ENCODE measurements around the gene JARID2.

Gene JARID2

DNA sequence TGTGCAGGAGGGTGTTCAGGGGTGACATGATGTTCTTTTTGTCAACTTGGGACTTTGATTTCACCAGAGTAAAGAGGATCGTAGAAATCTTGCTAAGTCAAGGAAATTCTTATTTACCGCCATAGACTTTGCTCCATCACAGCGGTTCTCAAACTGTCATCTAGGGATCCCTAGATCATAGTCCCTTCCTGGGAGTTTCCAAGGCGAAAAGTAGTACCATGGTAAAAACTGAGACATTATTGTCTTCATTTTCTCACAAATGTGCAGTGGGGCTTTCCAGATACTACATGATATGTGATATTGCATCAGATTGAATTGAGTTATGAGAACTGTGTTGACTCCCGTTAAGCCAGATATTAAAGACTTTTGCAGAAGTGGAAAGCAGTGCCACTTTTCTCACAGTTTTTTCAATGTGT is 79.7 kb downstream of the JARID2 start:
- H3K9me3 ChIP-seq (replicated peaks in 1 of 11) = peaks cover 0 to 10% (median 0%) of the 10 kb centered on the region in 11 experiments; a peak in 2 of 22 replicates
- H3K27me3 ChIP-seq = no peaks in the 10 kb centered on the region
- H3K4me3 ChIP-seq = no peak overlapping the region
- no peak for TF ChIP-seq Cebpa-rat (IDR thresholded peaks at IDR 0.05)
- H4K20me1 ChIP-seq = peaks cover 74 to 100% (median 97%) of the 10 kb centered on the region in 11 experiments
- H3K9ac ChIP-seq = no peak overlapping the region
- peak overlapping the region; percentile 6 to 89 (median 59); a peak in 17 of 22 replicates for H3K4me2 ChIP-seq
- H3K4me1 ChIP-seq = peaks cover 53 to 92% (median 72%) of the 10 kb centered on the region in 10 experiments
- no peak overlapping the region for H3K27ac ChIP-seq
- peaks cover 0 to 25% (median 12%) of the 10 kb centered on the region in 11 experiments; a peak in 7 of 22 replicates for H3K36me3 ChIP-seq

DNA sequence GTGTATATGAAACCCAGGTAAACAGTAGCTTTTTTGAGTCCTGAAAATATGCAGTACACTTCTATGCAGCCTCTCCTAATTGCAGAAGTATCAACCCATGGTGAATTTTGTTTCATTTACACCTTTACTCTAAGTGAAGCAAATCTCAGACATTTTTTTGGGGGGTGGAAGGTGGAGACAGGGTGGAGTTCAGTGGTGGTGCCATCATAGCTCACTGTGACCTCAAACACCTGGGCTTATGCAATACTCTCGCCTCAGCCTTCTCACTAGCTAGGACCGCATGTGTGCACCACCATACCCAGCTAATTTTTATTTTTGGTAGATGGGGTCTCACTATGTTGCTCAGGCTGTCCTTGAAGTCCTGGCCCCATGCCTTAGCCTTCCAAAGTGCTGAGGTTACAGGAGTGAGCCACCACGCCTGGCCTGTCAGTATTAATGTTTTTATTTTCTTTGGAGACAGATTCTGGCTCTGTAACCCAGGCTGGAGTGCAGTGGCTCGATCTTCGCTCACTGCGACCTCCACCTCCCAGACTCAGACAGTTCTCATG is 80.3 kb downstream of the JARID2 start:
- Histone ChIP-seq H3K9me3 (replicated peaks in 1 of 11) (peaks cover 0 to 10% (median 0%) of the 10 kb centered on the region in 11 experiments; a peak in 2 of 22 replicates), H3K9ac (0 out of 22 replicates have a peak overlapping the region, but pooled peaks of 1 of the 11 experiments have one; percentile 5), H3K36me3 (peaks cover 0 to 25% (median 12%) of the 10 kb centered on the region in 11 experiments; a peak in 7 of 22 replicates), H3K4me1 (peaks cover 59 to 98% (median 74%) of the 10 kb centered on the region in 10 experiments), H3K4me2 (peak overlapping the region; percentile 43 to 89 (median 76)), H3K27me3 (no peaks in the 10 kb centered on the region), H3K27ac (peak overlapping the region in 3 of 11 experiments; percentile 12 to 35 (median 34); a peak in 4 of 22 replicates), H3K4me3 (no peak overlapping the region), H4K20me1 (peaks cover 80 to 100% (median 99%) of the 10 kb centered on the region in 11 experiments)
- no peak for TF ChIP-seq Cebpa-rat (IDR thresholded peaks at IDR 0.05)

DNA sequence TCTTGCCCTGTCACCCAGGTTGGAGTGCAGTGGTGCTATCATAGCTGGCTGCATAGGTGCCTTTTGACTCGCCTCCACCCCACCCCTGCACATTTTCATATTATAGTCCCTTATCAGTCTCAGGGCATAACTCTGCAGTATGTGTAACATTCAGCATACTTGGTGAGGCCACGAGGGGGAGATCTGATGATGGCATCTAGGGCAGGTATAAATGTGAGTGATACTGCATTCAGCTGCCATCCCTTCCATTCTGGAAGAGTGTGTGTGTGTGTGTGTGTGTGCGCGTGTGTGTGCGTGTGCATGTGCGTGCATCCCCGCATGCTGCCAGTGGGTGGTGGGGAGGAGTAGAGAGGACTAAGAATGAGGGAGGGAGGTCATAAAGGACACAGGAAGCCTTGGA is 81.4 kb downstream of the JARID2 start:
- peak overlapping the region in 2 of 11 experiments; percentile 4 to 6; a peak in 1 of 22 replicates for H3K9ac ChIP-seq
- no peaks in the 10 kb centered on the region for H3K27me3 ChIP-seq
- H3K4me2 ChIP-seq = peak overlapping the region; percentile 43 to 89 (median 76)
- H3K9me3 ChIP-seq (replicated peaks in 1 of 11) = peaks cover 0 to 10% (median 0%) of the 10 kb centered on the region in 11 experiments; a peak in 2 of 22 replicates
- peaks cover 70 to 97% (median 84%) of the 10 kb centered on the region in 10 experiments for H3K4me1 ChIP-seq
- H3K36me3 ChIP-seq = peaks cover 0 to 25% (median 10%) of the 10 kb centered on the region in 11 experiments; a peak in 6 of 22 replicates
- TF ChIP-seq Cebpa-rat (IDR thresholded peaks at IDR 0.05) = no peak
- H3K4me3 ChIP-seq = no peak overlapping the region
- H3K27ac ChIP-seq = 0 out of 22 replicates have a peak overlapping the region, but pooled peaks of 1 of the 11 experiments have one; percentile 14
- peaks cover 86 to 100% (median 99%) of the 10 kb centered on the region in 11 experiments for H4K20me1 ChIP-seq

DNA sequence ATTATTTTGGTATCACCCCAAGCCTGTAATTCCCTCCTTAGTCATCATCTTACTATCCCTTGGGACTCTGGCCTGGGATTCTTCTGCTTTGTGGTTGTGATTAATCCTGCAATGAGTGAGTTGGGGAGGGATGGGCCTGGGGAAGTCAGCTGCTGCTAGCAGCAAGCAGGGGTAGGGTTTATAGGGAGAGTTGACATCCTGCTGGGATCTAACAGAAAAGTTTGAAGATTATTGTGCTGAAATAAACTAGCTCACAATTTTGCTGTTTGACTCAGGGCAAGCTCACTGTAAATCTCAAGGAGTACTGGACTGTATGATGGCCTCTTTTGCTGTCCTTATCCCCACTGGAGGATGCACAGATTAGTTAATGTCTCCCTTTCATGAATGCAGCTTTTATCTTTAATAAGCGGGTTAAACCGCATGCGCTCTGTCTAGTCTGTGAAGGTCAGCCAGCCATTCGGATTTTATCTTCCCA is 83.4 kb downstream of the JARID2 start:
- Histone ChIP-seq H3K9me3 (replicated peaks in 1 of 11) (no peaks in the 10 kb centered on the region), H3K4me3 (no peak overlapping the region), H3K9ac (peak overlapping the region in 2 of 11 experiments; percentile 2 to 4; a peak in 1 of 22 replicates), H3K27me3 (no peaks in the 10 kb centered on the region), H3K4me2 (peak overlapping the region; percentile 69 to 89 (median 76)), H4K20me1 (peaks cover 96 to 100% (median 100%) of the 10 kb centered on the region in 11 experiments), H3K36me3 (peaks cover 0 to 17% (median 3%) of the 10 kb centered on the region in 11 experiments; a peak in 4 of 22 replicates), H3K4me1 (peaks cover 76 to 95% (median 85%) of the 10 kb centered on the region in 10 experiments), H3K27ac (no peak overlapping the region)
- no peak for TF ChIP-seq Cebpa-rat (IDR thresholded peaks at IDR 0.05)

DNA sequence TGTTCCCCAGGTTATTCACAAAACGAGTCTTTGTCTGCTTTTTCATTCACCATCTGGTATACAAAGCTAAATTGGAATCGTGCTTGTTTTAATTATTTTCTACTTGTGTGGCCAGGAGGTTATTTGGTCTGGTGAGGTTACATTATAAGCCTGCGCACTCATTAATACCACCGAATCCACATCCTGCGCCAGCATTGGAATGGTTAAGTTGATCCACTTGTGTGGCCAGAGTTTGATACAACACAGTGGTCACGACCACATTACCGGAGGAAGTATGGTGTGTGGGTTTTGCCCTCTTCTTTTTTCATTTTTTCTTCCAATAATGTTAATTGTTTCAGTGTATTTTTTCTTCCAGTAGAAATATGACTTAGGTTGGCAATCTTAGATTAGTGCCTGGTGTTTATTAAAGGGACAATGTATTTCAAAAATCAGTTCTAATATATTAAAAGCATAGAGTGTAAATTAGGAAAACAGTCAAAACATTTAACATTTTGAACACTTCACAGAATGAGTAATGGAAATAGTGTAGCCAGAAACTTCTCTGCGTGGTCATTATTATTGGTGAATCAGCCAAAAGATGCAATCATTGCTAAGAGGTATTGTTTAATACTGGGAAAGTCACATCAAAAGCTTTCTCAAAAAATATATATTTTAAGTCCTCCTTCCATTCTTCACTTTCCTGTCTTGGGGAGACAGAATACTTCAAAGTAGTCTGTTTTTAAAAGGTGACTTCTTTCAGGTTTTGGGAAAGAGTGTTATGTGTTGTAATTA is 84.5 kb downstream of the JARID2 start:
- Histone ChIP-seq H3K27me3 (no peaks in the 10 kb centered on the region), H3K4me1 (peaks cover 75 to 97% (median 89%) of the 10 kb centered on the region in 10 experiments), H3K9me3 (replicated peaks in 1 of 11) (no peaks in the 10 kb centered on the region), H3K36me3 (peaks cover 0 to 17% (median 0%) of the 10 kb centered on the region in 11 experiments; a peak in 1 of 22 replicates), H3K27ac (0 out of 22 replicates have a peak overlapping the region, but pooled peaks of 1 of the 11 experiments have one; percentile 2), H4K20me1 (peaks cover 97 to 100% (median 100%) of the 10 kb centered on the region in 11 experiments), H3K9ac (peak overlapping the region in 2 of 11 experiments; percentile 2; a peak in 1 of 22 replicates), H3K4me2 (peak overlapping the region; percentile 69 to 89 (median 76)), H3K4me3 (no peak overlapping the region)
- TF ChIP-seq Cebpa-rat (IDR thresholded peaks at IDR 0.05) = no peak

DNA sequence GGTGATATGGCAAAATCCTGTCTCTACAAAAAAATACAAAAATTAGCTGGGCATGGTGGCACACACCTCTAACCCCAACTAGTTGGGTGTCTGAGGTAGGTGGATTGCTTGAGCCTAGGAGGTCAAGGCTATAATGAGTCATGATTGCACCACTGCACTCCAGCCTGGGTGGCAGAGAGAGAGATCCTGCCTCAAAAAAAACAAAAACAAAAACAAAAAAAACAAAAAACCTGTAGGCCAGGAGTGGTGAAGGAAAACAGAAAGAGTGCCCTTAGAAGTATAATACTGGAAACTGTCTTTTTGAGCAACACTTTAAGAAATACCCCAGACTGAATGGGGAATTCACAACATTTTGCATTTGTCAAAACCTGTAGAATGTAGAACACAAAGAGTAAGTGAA is 85.3 kb downstream of the JARID2 start:
- Histone ChIP-seq H3K27ac (peak overlapping the region in 2 of 11 experiments; percentile 1 to 21; a peak in 1 of 22 replicates), H4K20me1 (peaks cover 97 to 100% (median 100%) of the 10 kb centered on the region in 11 experiments), H3K27me3 (no peaks in the 10 kb centered on the region), H3K9ac (no peak overlapping the region), H3K4me2 (peak overlapping the region; percentile 69 to 89 (median 76)), H3K4me3 (no peak overlapping the region), H3K36me3 (peaks cover 0 to 17% (median 0%) of the 10 kb centered on the region in 11 experiments; a peak in 1 of 22 replicates), H3K4me1 (peaks cover 77 to 97% (median 89%) of the 10 kb centered on the region in 10 experiments), H3K9me3 (replicated peaks in 1 of 11) (no peaks in the 10 kb centered on the region)
- no peak for TF ChIP-seq Cebpa-rat (IDR thresholded peaks at IDR 0.05)

DNA sequence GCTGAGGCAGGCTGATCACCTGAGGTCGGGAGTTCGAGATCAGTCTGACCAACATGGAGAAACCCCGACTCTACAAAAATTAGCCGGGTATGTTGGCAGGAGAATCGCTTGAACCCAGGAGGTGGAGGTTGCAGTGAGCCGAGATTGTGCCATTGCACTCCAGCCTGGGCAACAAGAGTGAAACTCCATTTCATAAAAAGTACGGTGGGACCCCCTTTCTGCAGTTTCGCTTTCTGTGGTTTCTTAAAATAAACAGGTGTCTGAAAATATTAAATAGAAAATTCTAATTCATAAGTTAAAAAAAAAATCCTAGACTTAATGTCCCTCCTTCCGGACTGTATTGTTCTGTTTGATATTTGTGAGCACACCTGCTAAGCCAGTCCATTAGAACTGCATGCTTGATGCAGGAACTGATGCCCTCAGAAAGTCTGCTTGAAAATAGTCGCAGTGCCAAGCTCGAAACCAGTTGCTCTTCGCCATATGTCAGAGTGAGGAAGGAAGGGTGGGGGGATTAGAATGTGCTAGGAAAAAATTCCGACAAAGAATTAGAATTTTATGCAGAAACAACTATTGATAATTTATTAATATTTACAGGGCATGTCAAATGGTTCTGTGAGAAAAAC is 85.9 kb downstream of the JARID2 start:
- no peaks in the 10 kb centered on the region for H3K9me3 ChIP-seq (replicated peaks in 1 of 11)
- peaks cover 77 to 97% (median 89%) of the 10 kb centered on the region in 10 experiments for H3K4me1 ChIP-seq
- no peak for TF ChIP-seq Cebpa-rat (IDR thresholded peaks at IDR 0.05)
- H3K9ac ChIP-seq = no peak overlapping the region
- peak overlapping the region in 2 of 11 experiments; percentile 1 to 21; a peak in 1 of 22 replicates for H3K27ac ChIP-seq
- H3K36me3 ChIP-seq = peaks cover 0 to 11% (median 0%) of the 10 kb centered on the region in 11 experiments; a peak in 1 of 22 replicates
- H3K4me2 ChIP-seq = peak overlapping the region; percentile 69 to 89 (median 76)
- no peaks in the 10 kb centered on the region for H3K27me3 ChIP-seq
- H3K4me3 ChIP-seq = no peak overlapping the region
- H4K20me1 ChIP-seq = peaks cover 97 to 100% (median 100%) of the 10 kb centered on the region in 11 experiments

DNA sequence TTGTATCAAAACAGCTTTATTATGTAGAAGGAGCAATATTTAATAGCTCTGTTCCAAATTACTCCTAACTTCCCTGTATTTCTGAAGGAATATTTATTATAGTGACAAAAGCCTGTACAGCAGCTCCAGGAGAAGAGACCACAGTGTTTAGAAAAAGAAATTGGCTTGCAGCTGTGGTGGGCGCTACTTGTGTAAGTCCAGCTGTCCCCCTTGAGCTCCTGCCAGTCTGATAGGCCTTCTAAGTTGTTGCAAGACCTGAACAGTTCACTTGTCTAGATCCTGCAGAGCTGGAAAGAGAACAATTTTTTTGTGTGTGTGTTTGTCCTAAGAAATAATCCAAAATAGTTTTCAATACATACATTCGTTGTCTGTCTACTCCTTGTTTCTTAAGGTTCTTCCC is 86.6 kb downstream of the JARID2 start:
- H3K36me3 ChIP-seq = peaks cover 0 to 10% (median 0%) of the 10 kb centered on the region in 11 experiments; a peak in 1 of 22 replicates
- H3K4me1 ChIP-seq = peaks cover 77 to 97% (median 89%) of the 10 kb centered on the region in 10 experiments
- H3K4me2 ChIP-seq = peak overlapping the region in 4 of 11 experiments; percentile 69 to 89 (median 80); a peak in 4 of 22 replicates
- no peak overlapping the region for H3K27ac ChIP-seq
- peaks cover 97 to 100% (median 100%) of the 10 kb centered on the region in 11 experiments for H4K20me1 ChIP-seq
- no peak overlapping the region for H3K9ac ChIP-seq
- no peaks in the 10 kb centered on the region for H3K9me3 ChIP-seq (replicated peaks in 1 of 11)
- no peak overlapping the region for H3K4me3 ChIP-seq
- H3K27me3 ChIP-seq = no peaks in the 10 kb centered on the region
- TF ChIP-seq Cebpa-rat (IDR thresholded peaks at IDR 0.05) = no peak

Measured in BLaER1 treated with 17β-estradiol and CSF1 and Interleukin-3, amounts not matched to agents 10 nM and 100 nM (cell line).